ENCODE results near the gene ZNF341.

DNA sequence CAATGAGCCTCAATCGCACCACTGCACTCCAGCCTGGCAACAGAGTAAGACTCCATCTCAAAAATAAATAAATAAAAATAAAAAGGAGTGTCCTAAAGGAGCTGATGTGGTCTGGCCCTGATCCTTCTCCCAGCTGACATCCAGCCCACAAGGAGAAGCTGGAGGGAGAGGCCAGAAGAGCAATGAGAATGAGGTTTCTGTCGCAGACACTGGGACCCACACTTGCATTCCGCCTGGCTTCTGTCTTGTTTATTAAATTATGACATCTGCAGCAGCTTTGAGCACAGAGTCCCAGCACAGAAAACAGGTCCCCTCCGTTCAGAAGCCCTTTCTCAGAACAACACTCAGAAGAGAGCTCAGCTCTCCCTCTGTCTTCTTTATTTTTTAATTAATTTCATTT, 35.3 kb upstream of the ZNF341 start:
- no peak for TF ChIP-seq POLR2A (IDR thresholded peaks at IDR 0.05; ENCODE audit: low read depth, low read length)
- no peak for TF ChIP-seq POLR2AphosphoS5 (IDR thresholded peaks at IDR 0.05; ENCODE audit: low read depth, low read length)
- TF ChIP-seq TAF1 (IDR thresholded peaks at IDR 0.05; ENCODE audit: borderline replicate concordance, low read depth, low read length) = no peak

Measured in GM12892 (cell line).